Neural progenitor cell (in vitro differentiated cells): ENCODE data around the gene CAPN12.

Source experiments
- CTCF ChIP-seq: fragments of 200-600 bp; sonication (generic); IDR thresholded peaks from 2 replicates; pipeline ENCODE4 v1.5.1; 2017; ENCODE audit warnings: antibody characterized with exemption, mild to moderate bottlenecking
- EZH2 ChIP-seq: fragments of 200-600 bp; sonication (generic); IDR thresholded peaks from 2 replicates; pipeline ENCODE4 v1.6.1; 2017; ENCODE audit warnings: antibody characterized with exemption, mild to moderate bottlenecking, moderate library complexity

GRCh38 chr19:38726761-38727301 lies 17.4 kb downstream of the CAPN12 start:
- no peak for TF ChIP-seq CTCF
- no peak for TF ChIP-seq EZH2
